OCI-LY7 (cell line): ENCODE data around the gene BAHCC1. TPM values are rescaled to one million over a fixed set of nuclear protein-coding genes. Genes with fewer than 3 reads are reported as not detected.
A peak's percentile ranks its signal among the peaks of the same experiment; 100 is the strongest.

Experiments used
- BruUV-seq: library from RNA; stranded (reverse); fragments of 400-500 nt; replicated peaks from 2 replicates; lab custom pipeline; 2021; lab: Mats Ljungman, UMichigan
- CTCF ChIA-PET: fragments of 300-600 bp; sonication (Branson Sonifier 250); formaldehyde crosslinking; loops from one replicate; lab custom pipeline; 2022; ENCODE audit warnings: antibody characterized with exemption; ENCODE audit not compliant: unreplicated experiment; lab: Charles Lee
- POLR2A ChIA-PET: fragments of 300-600 bp; sonication (Branson Sonifier 250); formaldehyde crosslinking; loops from one replicate; lab custom pipeline; 2022; ENCODE audit warnings: antibody characterized with exemption; lab: Charles Lee
- DNase-seq: peaks from one replicate; pipeline ENCODE4 v3.0.0-alpha.2; 2015; ENCODE audit warnings: low spot score
- H2AFZ ChIP-seq: fragments of 200-600 bp; sonication (generic), shearing (Covaris generic); 2 replicates; pipeline ENCODE4 v1.6.1; 2014; ENCODE audit warnings: mild to moderate bottlenecking, antibody characterized with exemption, low read length, moderate library complexity
- H3K27ac ChIP-seq: fragments of 200-600 bp; sonication (generic); 2 replicates; pipeline ENCODE4 v1.5.1; 2014; ENCODE audit warnings: mixed run types, low read depth, mild to moderate bottlenecking, moderate library complexity, low read length, inconsistent platforms; ENCODE audit not compliant: poor library complexity, severe bottlenecking
- H3K36me3 ChIP-seq: fragments of 200-600 bp; sonication (generic); 2 replicates; pipeline ENCODE4 v1.6.1; 2014; ENCODE audit warnings: mild to moderate bottlenecking, antibody characterized with exemption, low read length, moderate library complexity, mixed read lengths; ENCODE audit not compliant: insufficient read depth
- H3K4me1 ChIP-seq: fragments of 200-600 bp; sonication (generic); 2 replicates; pipeline ENCODE4 v1.5.1; 2014; ENCODE audit warnings: mild to moderate bottlenecking, low read length; ENCODE audit not compliant: insufficient read depth, poor library complexity, severe bottlenecking
- H3K4me2 ChIP-seq: fragments of 200-600 bp; sonication (generic); 2 replicates; pipeline ENCODE4 v1.6.1; 2014; ENCODE audit warnings: mild to moderate bottlenecking, low read length
- H3K4me3 ChIP-seq: fragments of 200-600 bp; sonication (generic); 2 replicates; pipeline ENCODE4 v1.5.1; 2014; ENCODE audit warnings: mild to moderate bottlenecking, low read depth, low read length; ENCODE audit not compliant: poor library complexity, severe bottlenecking
- H3K79me2 ChIP-seq: fragments of 200-600 bp; sonication (generic); 2 replicates; pipeline ENCODE4 v1.6.1; 2016; ENCODE audit warnings: low read depth, mild to moderate bottlenecking, low read length, moderate library complexity, mixed read lengths; ENCODE audit not compliant: insufficient read depth
- H3K9me2 ChIP-seq: fragments of 200-600 bp; sonication (generic); 2 replicates; pipeline ENCODE4 v1.6.1; 2016; ENCODE audit warnings: mild to moderate bottlenecking, low read length, mixed read lengths; ENCODE audit not compliant: insufficient read depth
- H3K9me3 ChIP-seq: fragments of 200-600 bp; sonication (generic); 2 replicates; pipeline ENCODE4 v1.6.1; 2014; ENCODE audit warnings: mild to moderate bottlenecking, mixed run types, low read length, mixed read lengths
- H4K20me1 ChIP-seq: fragments of 200-600 bp; sonication (generic); 2 replicates; pipeline ENCODE4 v1.6.1; 2014; ENCODE audit warnings: mild to moderate bottlenecking, antibody characterized with exemption, low read length, moderate library complexity, mixed read lengths; ENCODE audit not compliant: insufficient read depth
- EZH2phosphoT487 ChIP-seq: fragments of 200-600 bp; sonication (generic); IDR thresholded peaks from 2 replicates; pipeline ENCODE4 v1.6.1; 2018; ENCODE audit warnings: low read depth, borderline replicate concordance, mild to moderate bottlenecking, mixed run types, antibody characterized with exemption, low read length, moderate library complexity, mixed read lengths
- intact Hi-C: fragments of 100-400 bp; cut with micrococcal nuclease; formaldehyde crosslinking; loops from one replicate; pipeline ENCODE4 v1.10.0; 2022; ENCODE audit not compliant: unreplicated experiment
- total RNA-seq, 2 experiments: library from RNA; depleted of rRNA in 1 of 2; stranded (reverse); fragments of >200 nt in 1 of 2; shearing (Covaris generic) in 1 of 2; gene quantifications; 2 replicates each; pipeline ENCODE4 v1.2.3, GENCODE V29; 2014 to 2022
- TF ChIP-seq, protein P1 (sequence below): fragments of 200-600 bp; sonication (generic); conservative IDR thresholded peaks from 2 replicates; pipeline ENCODE4 v1.5.1; 2014; ENCODE audit warnings: mild to moderate bottlenecking, antibody characterized with exemption, low read length, moderate library complexity, mixed read lengths

Gene BAHCC1
- total RNA-seq, 2 experiments from 2014 or later: 5.2 to 5.5 TPM

DNA sequence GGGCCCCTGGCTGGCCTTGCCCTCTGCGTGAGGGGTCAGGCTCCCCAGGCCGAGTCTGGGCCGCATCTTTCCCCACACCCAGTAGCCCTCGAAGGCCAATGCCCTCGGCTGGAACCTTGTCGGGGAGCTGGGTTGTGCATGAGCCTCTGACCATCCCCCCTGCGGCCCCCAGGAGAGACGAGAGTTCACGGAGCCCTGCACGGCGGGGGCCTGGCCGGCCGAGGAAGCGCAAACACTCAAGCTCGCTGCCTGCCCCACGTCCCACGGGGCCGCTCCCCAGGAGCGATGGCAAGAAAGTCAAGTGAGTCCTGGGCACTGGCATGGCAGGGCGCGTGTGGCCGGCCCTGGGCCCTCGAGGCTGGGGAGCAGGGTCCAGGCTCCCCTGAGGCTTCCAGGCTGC, 57.3 kb downstream of the BAHCC1 start:
- H3K4me3 ChIP-seq: no peak overlapping the region
- POLR2A ChIA-PET: no interaction called here
- H3K9me2 ChIP-seq: no peaks in the 10 kb centered on the region
- H3K9me3 ChIP-seq: no peaks in the 10 kb centered on the region
- no peaks in the 10 kb centered on the region for H3K79me2 ChIP-seq
- H3K27ac ChIP-seq: no peak overlapping the region
- H3K4me2 ChIP-seq: peak overlapping the region; percentile 60
- H4K20me1 ChIP-seq: no peaks in the 10 kb centered on the region
- intact Hi-C loops: no loop called here
- DNase-seq: no peak
- TF ChIP-seq, protein P1, sequence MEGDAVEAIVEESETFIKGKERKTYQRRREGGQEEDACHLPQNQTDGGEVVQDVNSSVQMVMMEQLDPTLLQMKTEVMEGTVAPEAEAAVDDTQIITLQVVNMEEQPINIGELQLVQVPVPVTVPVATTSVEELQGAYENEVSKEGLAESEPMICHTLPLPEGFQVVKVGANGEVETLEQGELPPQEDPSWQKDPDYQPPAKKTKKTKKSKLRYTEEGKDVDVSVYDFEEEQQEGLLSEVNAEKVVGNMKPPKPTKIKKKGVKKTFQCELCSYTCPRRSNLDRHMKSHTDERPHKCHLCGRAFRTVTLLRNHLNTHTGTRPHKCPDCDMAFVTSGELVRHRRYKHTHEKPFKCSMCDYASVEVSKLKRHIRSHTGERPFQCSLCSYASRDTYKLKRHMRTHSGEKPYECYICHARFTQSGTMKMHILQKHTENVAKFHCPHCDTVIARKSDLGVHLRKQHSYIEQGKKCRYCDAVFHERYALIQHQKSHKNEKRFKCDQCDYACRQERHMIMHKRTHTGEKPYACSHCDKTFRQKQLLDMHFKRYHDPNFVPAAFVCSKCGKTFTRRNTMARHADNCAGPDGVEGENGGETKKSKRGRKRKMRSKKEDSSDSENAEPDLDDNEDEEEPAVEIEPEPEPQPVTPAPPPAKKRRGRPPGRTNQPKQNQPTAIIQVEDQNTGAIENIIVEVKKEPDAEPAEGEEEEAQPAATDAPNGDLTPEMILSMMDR: no peak
- no peak for TF ChIP-seq EZH2phosphoT487
- H3K36me3 ChIP-seq: no peaks in the 10 kb centered on the region
- H2AFZ ChIP-seq: peak overlapping the region; percentile 55; the same call in 1 of the 2 replicates
- peaks cover 38% of the 10 kb centered on the region for H3K4me1 ChIP-seq
- CTCF ChIA-PET: no interaction called here
- no TSS peak for BruUV-seq

DNA sequence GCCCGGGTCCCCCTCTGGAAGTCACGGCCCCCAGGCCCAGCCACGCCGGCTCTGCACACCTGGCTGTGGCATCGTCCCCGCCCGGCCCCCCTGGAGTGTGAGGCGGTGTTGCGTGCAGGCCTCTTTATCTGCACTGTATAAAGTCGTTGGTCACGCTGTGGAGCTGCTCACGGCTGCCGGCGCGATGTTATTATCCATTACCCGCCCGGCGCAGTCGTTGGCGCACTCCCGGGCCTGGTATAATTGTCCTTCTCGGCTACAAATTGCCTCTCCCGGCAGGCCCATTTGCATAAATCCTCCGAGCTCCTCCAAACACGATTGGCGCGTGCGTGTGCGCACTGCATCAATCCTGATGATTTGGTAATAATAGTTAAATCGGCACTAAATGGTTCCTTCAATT, 57.8 kb downstream of the BAHCC1 start:
- Histone ChIP-seq H3K9me2 (no peaks in the 10 kb centered on the region), H3K9me3 (no peaks in the 10 kb centered on the region), H3K27ac (peak overlapping the region; percentile 30), H4K20me1 (no peaks in the 10 kb centered on the region), H3K4me3 (peak overlapping the region; percentile 19), H3K79me2 (no peaks in the 10 kb centered on the region), H3K36me3 (no peaks in the 10 kb centered on the region), H3K4me1 (peaks cover 38% of the 10 kb centered on the region), H2AFZ (peak overlapping the region; percentile 55; the same call in 1 of the 2 replicates), H3K4me2 (peak overlapping the region; percentile 60)
- BruUV-seq: no TSS peak
- ChIA-PET CTCF (no interaction called here), POLR2A (no interaction called here)
- peak; percentile 59 for DNase-seq
- intact Hi-C loops: no loop called here
- TF ChIP-seq, protein P1: no peak
- TF ChIP-seq EZH2phosphoT487: no peak

DNA sequence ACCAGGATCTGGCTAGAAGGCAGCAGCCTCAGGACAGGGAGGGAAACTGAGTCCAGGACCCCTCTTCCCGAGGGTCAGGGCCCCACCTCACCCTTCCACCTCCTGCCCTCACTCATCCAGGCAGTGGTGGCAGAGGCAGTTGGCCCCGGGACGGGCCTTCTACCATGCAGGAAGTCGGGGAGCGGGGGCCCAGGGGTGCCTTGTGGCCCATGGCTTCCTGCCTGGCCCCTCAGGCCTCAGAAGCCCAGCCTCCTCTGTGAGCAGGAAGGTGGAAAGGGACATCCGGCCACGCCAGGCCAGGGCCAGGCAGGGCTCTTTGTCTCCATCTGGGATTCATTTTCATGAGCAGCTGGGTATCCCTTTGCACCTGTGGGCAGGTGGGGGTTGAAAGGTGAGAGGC, 58.5 kb downstream of the BAHCC1 start:
- ChIA-PET CTCF (no interaction called here), POLR2A (no interaction called here)
- Histone ChIP-seq H2AFZ (peak overlapping the region; percentile 55; the same call in 1 of the 2 replicates), H3K4me1 (peaks cover 38% of the 10 kb centered on the region), H3K9me3 (no peaks in the 10 kb centered on the region), H3K9me2 (no peaks in the 10 kb centered on the region), H3K27ac (peak overlapping the region; percentile 30), H3K36me3 (no peaks in the 10 kb centered on the region), H3K79me2 (no peaks in the 10 kb centered on the region), H3K4me3 (peak overlapping the region; percentile 19), H4K20me1 (no peaks in the 10 kb centered on the region), H3K4me2 (peak overlapping the region; percentile 60)
- intact Hi-C loops: no loop called here
- TF ChIP-seq, protein P1: no peak
- TF ChIP-seq EZH2phosphoT487: no peak
- no TSS peak for BruUV-seq
- DNase-seq: peak; percentile 84
